K562 (cell line): ENCODE data around the gene TRPM4. TPM values are rescaled to one million over a fixed set of nuclear protein-coding genes. Genes with fewer than 3 reads are reported as not detected.

Experiments used
- ATAC-seq: fragments of 200-7000 bp; cut with Tn5 transposase; 3 replicates; pipeline ENCODE4 v1.9.1; 2020; ENCODE audit warnings: moderate library complexity
- BruUV-seq: library from RNA; stranded (reverse); fragments of 400-500 nt; replicated peaks from 2 replicates; lab custom pipeline; 2021; lab: Mats Ljungman, UMichigan
- CTCF ChIA-PET: fragments of 300-600 bp; formaldehyde crosslinking; extraction: SDS; loops from one replicate; lab custom pipeline; 2021; ENCODE audit warnings: low intra/inter-chr PET ratio; lab: Yijun Ruan, JAX
- POLR2A ChIA-PET: fragments of 300-600, 350-650 bp; sonication (Branson Sonifier 250); formaldehyde crosslinking; extraction: SDS; loops from one replicate; lab custom pipeline; 2021; ENCODE audit warnings: antibody characterized with exemption, inconsistent platforms; lab: Yijun Ruan, JAX
- DNase-seq, 4 experiments: peaks; one replicate each; pipeline versions ENCODE4 v3.0.0 to v3.0.0-alpha.2; 2011 to 2018; ENCODE audit warnings: low spot score in 3 of 4, mixed read lengths in 3 of 4; ENCODE audit errors: extremely low read depth in 1 of 4
- FAIRE-seq: peaks from 2 replicates; lab custom pipeline; 2011; peaks lifted over from hg19 to GRCh38; lab: Jason Lieb, UNC
- H2AFZ ChIP-seq: 2 replicates; pipeline ENCODE4 v1.6.0; 2011; ENCODE audit warnings: low read depth, low read length, control low read depth, inconsistent platforms
- H3K27ac ChIP-seq: fragments of 200-600 bp; 3 replicates; pipeline ENCODE4 v1.8.0; 2011; ENCODE audit warnings: low read depth, mild to moderate bottlenecking, control low read depth, inconsistent platforms, low read length, moderate library complexity, mixed read lengths; ENCODE audit errors: extremely low read depth
- H3K27me3 ChIP-seq, 2 experiments: fragments of 300-600 bp in 1 of 2; 2 replicates in 1 of 2; 3 replicates in 1 of 2; pipeline versions ENCODE4 v1.6.0 to v1.8.0; 2011; ENCODE audit warnings: inconsistent platforms in 2 of 2, low read length in 2 of 2, mild to moderate bottlenecking in 1 of 2, mixed read lengths in 1 of 2, moderate library complexity in 1 of 2; ENCODE audit not compliant: control insufficient read depth in 2 of 2, insufficient read depth in 2 of 2
- H3K36me3 ChIP-seq: fragments of 300-600 bp; 3 replicates; pipeline ENCODE4 v1.8.0; 2011; ENCODE audit warnings: mild to moderate bottlenecking, low read length, inconsistent platforms; ENCODE audit not compliant: control insufficient read depth, insufficient read depth
- H3K4me1 ChIP-seq, 2 experiments: fragments of 200-600 bp in 1 of 2; replicated peaks in 1 of 2; 2 replicates in 1 of 2; 3 replicates in 1 of 2; pipeline versions ENCODE4 v1.5.1 to v1.8.0; 2011; ENCODE audit warnings: inconsistent platforms in 2 of 2, low read length in 2 of 2, mild to moderate bottlenecking in 1 of 2, mixed read lengths in 1 of 2, moderate library complexity in 1 of 2; ENCODE audit not compliant: control insufficient read depth in 2 of 2, insufficient read depth in 2 of 2
- H3K4me2 ChIP-seq: 2 replicates; pipeline ENCODE4 v1.6.1; 2011; ENCODE audit warnings: low read length, control low read depth, inconsistent platforms, mixed read lengths; ENCODE audit not compliant: insufficient read depth
- H3K4me3 ChIP-seq: fragments of 200-600 bp; sonication (generic), shearing (Covaris generic); 2 replicates; pipeline ENCODE4 v1.5.1; 2016; ENCODE audit warnings: control low read depth, inconsistent platforms
- H3K79me2 ChIP-seq: fragments of 200-600 bp; 3 replicates; pipeline ENCODE4 v1.8.0; 2011; ENCODE audit warnings: low read length, inconsistent platforms; ENCODE audit not compliant: control insufficient read depth, insufficient read depth
- H3K9ac ChIP-seq, 2 experiments: 2 replicates each; pipeline versions ENCODE4 v1.6.0 to v1.6.1; 2011; ENCODE audit warnings: low read depth in 2 of 2, low read length in 2 of 2, control low read depth in 1 of 2, inconsistent platforms in 1 of 2, mild to moderate bottlenecking in 1 of 2, mixed read lengths in 1 of 2; ENCODE audit not compliant: insufficient read depth in 1 of 2
- H3K9me1 ChIP-seq: one replicate; pipeline ENCODE4 v1.6.0; 2011; ENCODE audit warnings: inconsistent platforms, mild to moderate bottlenecking, low read length, moderate library complexity; ENCODE audit not compliant: control insufficient read depth, insufficient read depth
- H3K9me3 ChIP-seq: replicated peaks from 2 replicates; pipeline ENCODE4 v1.5.1; 2011; ENCODE audit warnings: low read depth, low read length, inconsistent platforms; ENCODE audit not compliant: control insufficient read depth, insufficient read depth
- H4K20me1 ChIP-seq: replicated peaks from 2 replicates; pipeline ENCODE4 v1.6.1; 2011; ENCODE audit warnings: low read length, inconsistent platforms, mixed read lengths; ENCODE audit not compliant: control insufficient read depth, insufficient read depth
- E2F6 ChIP-seq, 2 experiments: IDR thresholded peaks; 2 replicates each; pipeline ENCODE4 v1.6.1; 2011; ENCODE audit warnings: borderline replicate concordance in 1 of 2, control low read depth in 1 of 2, low read depth in 1 of 2, low read length in 1 of 2, mild to moderate bottlenecking in 1 of 2, mixed read lengths in 1 of 2, moderate library complexity in 1 of 2; ENCODE audit not compliant: insufficient read depth in 1 of 2, insufficient read length in 1 of 2, poor library complexity in 1 of 2, severe bottlenecking in 1 of 2; ENCODE audit errors: extremely low read depth in 1 of 2
- GABPB1 ChIP-seq: sonication (generic); formaldehyde crosslinking; IDR thresholded peaks from 2 replicates; pipeline ENCODE4 v1.8.0; 2022; ENCODE audit warnings: mild to moderate bottlenecking, missing genetic modification reagents
- HDAC8 ChIP-seq: fragments of 450-650 bp; IDR thresholded peaks from 2 replicates; pipeline ENCODE4 v1.6.1; 2016; ENCODE audit warnings: mild to moderate bottlenecking, missing genetic modification characterization, moderate library complexity, missing compliant biosample characterization
- KDM1A ChIP-seq, 2 experiments: fragments of 450-650 bp; IDR thresholded peaks; 2 replicates each; pipeline ENCODE4 v1.6.1; 2016; ENCODE audit warnings: mild to moderate bottlenecking in 2 of 2
- MAX ChIP-seq: sonication (generic); formaldehyde crosslinking; IDR thresholded peaks from 2 replicates; pipeline ENCODE4 v1.9.0; 2022; ENCODE audit warnings: mild to moderate bottlenecking, missing genetic modification reagents
- PML ChIP-seq: IDR thresholded peaks from 2 replicates; pipeline ENCODE4 v1.6.1; 2012; ENCODE audit warnings: low read length, inconsistent platforms
- RFX1 ChIP-seq: fragments of 450-650 bp; IDR thresholded peaks from 2 replicates; pipeline ENCODE4 v1.6.1; 2016; ENCODE audit warnings: mild to moderate bottlenecking, moderate library complexity
- SMARCA4 ChIP-seq: fragments of 450-650 bp; IDR thresholded peaks from 2 replicates; pipeline ENCODE4 v1.6.1; 2016
- SRSF9 ChIP-seq: fragments of 200-400 bp; formaldehyde crosslinking; IDR thresholded peaks from 2 replicates; pipeline ENCODE4 v1.6.1; 2017; ENCODE audit warnings: low read depth, low read length, borderline replicate concordance
- TCF7L2 ChIP-seq: fragments of 150-350 bp; IDR thresholded peaks from 2 replicates; pipeline ENCODE4 v1.6.1; 2016; ENCODE audit warnings: low read depth, mild to moderate bottlenecking, low read length, moderate library complexity
- ZC3H4 ChIP-seq: sonication (generic); formaldehyde crosslinking; IDR thresholded peaks from 2 replicates; pipeline ENCODE4 v1.9.0; 2021; ENCODE audit warnings: missing genetic modification reagents, borderline replicate concordance
- ZNF263 ChIP-seq: sonication (generic); formaldehyde crosslinking; IDR thresholded peaks from 2 replicates; pipeline ENCODE4 v1.8.0; 2022; ENCODE audit warnings: mild to moderate bottlenecking, missing genetic modification reagents, borderline replicate concordance
- ZNF75A ChIP-seq: fragments of 450-650 bp; formaldehyde crosslinking; IDR thresholded peaks from 2 replicates; pipeline ENCODE4 v1.4.0; 2020; ENCODE audit warnings: mild to moderate bottlenecking
- WGBS: fragments of 100-300 bp; shearing (Covaris generic); methylation state at CpG from one replicate; pipeline ENCODE4 v1.1.6; 2016; ENCODE audit warnings: low coverage, mixed read lengths; ENCODE audit not compliant: insufficient coverage; ENCODE audit errors: missing lambda C conversion rate; 5-methylcytosine and 5-hydroxymethylcytosine counted together
- in situ Hi-C: fragments of 300-500 bp; cut with MboI; formaldehyde crosslinking; loops from 4 replicates; pipeline ENCODE4 v1.15.0; 2018; ENCODE audit warnings: inconsistent platforms, mixed read lengths
- intact Hi-C: fragments of 100-400 bp; cut with micrococcal nuclease; formaldehyde crosslinking; loops from 2 replicates; pipeline ENCODE4 v1.14.2; 2022
- polyA plus RNA-seq, 8 experiments: library from polyadenylated mRNA; depleted of rRNA in 4 of 8; stranded (reverse) in 5 of 8; unstranded in 3 of 8; fragments of >200 nt; fragmentation: Nextera tagmentation in 2 of 8; fragmentation: Illumina TruSeq in 1 of 8; extraction: Ambion mirVana in 2 of 8; extraction: Trizol in 1 of 8; gene quantifications; 2 replicates each; pipeline versions ENCODE4 v1.2.1 to v1.2.3, GENCODE V29; 2011 to 2014; ENCODE audit warnings: inconsistent platforms in 1 of 8, missing spikeins in 1 of 8
- total RNA-seq, 7 experiments: library from RNA; depleted of rRNA in 6 of 7; stranded (reverse); fragments of >200 nt in 6 of 7; fragmentation: Illumina TruSeq in 2 of 7; extraction: Trizol in 2 of 7; gene quantifications; 2 replicates each; pipeline versions ENCODE4 v1.2.1 to v1.2.3, GENCODE V29; 2011 to 2021; ENCODE audit warnings: low replicate concordance in 1 of 7
- TF ChIP-seq, protein P1 (sequence below): sonication (generic); formaldehyde crosslinking; IDR thresholded peaks from 2 replicates; pipeline ENCODE4 v1.8.0; 2022; ENCODE audit warnings: mild to moderate bottlenecking, missing genetic modification reagents
- TF ChIP-seq, protein P2 (sequence below), 2 experiments: fragments of 150-350 bp in 1 of 2; IDR thresholded peaks; 2 replicates each; pipeline ENCODE4 v1.6.1; 2012 to 2016; ENCODE audit warnings: low read depth in 2 of 2, low read length in 2 of 2, mild to moderate bottlenecking in 1 of 2, moderate library complexity in 1 of 2

TRPM4 gene
- total and polyA plus RNA-seq, 9 of the 15 experiments (the other 6 are each of a cell fraction or from before 2014, with no cell fraction given), result 6.5 to 45.4 (median 15.2) TPM

DNA sequence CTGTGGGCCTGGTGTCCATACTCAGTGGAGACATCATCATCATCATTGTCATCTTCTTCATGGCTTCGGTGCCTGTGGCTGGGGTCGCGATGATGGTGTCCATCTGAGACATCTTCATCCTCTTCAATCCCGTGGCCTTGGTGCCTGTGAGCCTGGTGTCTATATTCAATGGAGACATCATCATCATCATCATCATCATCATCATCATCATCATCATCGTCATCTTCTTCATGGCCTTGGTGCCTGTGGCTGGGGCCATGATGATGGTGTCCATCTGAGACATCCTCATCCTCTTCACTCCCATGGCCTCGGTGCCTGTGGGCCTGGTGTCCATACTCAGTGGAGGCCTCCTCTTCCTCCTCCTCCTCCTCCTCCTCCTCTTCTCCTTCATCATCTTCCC is 3.3 kb upstream of the TRPM4 start:
- DNase-seq (no peak), ATAC-seq (no peak), FAIRE-seq (no peak)
- POLR2A ChIA-PET, result interaction anchor here (0.7 to 1.9 kb wide), 8 partner anchors 8 to 829 kb away, joined by 3 to 7 read pairs (median 4); partner anchors contain the start of gene EMP3
- peaks cover 49 to 84% of the 10 kb centered on the region in 2 experiments for H3K4me1 ChIP-seq
- intact Hi-C loops (loop anchor here (5.0 to 10.0 kb wide), 3 partner anchors 159 to 822 kb away; partner anchors contain the start of genes GYS1, RUVBL2 and SLC17A7), in situ Hi-C loops (no loop called here)
- H3K9me1 ChIP-seq, result no peaks in the 10 kb centered on the region
- CTCF ChIA-PET, result no interaction called here
- H3K27ac ChIP-seq, result no peak overlapping the region; the same call in 2 of the 3 replicates
- H3K4me2 ChIP-seq, result peak overlapping the region; percentile 89
- H3K79me2 ChIP-seq, result peaks cover 44% of the 10 kb centered on the region
- H3K27me3 ChIP-seq, result no peaks in the 10 kb centered on the region
- H4K20me1 ChIP-seq, result peaks cover 5% of the 10 kb centered on the region; the same call in 1 of the 2 replicates
- H3K9ac ChIP-seq, result peak overlapping the region in 1 of 2 experiments; percentile 91; a peak in 1 of 4 replicates
- H3K36me3 ChIP-seq, result 0 out of 3 replicates have a peak, but pooled peaks cover 2% of the 10 kb centered on the region
- H3K4me3 ChIP-seq, result no peak overlapping the region
- WGBS, result 93% methylated on average over 5 of the region's 6 CpGs
- BruUV-seq, result no TSS peak
- TF ChIP-seq HDAC8 (tag) (no peak), SMARCA4 (no peak), SRSF9 (no peak), ZNF263 (CRISPR knock-in tag) (peak; percentile 64; the same call in 1 of the 2 replicates), KDM1A (IDR thresholded peaks at IDR 0.05) (peak in 1 of 2 experiments; percentile 33; a peak in 1 of 4 replicates), PML (no peak), ZNF75A (CRISPR knock-in tag) (no peak), RFX1 (no peak), ZC3H4 (CRISPR knock-in tag) (0 out of 2 replicates have a peak, but pooled peaks have one; percentile 13), GABPB1 (CRISPR knock-in tag) (0 out of 2 replicates have a peak, but pooled peaks have one; percentile 12), MAX (CRISPR knock-in tag) (peak; percentile 29), E2F6 (IDR thresholded peaks at IDR 0.05; ENCODE audit: borderline replicate concordance in 1 of 2, extremely low read depth in 1 of 2, insufficient read depth in 1 of 2, insufficient read length in 1 of 2, low read depth in 1 of 2, low read length in 1 of 2, poor library complexity in 1 of 2, severe bottlenecking in 1 of 2) (no peak), TCF7L2 (no peak)
- TF ChIP-seq, protein P1, sequence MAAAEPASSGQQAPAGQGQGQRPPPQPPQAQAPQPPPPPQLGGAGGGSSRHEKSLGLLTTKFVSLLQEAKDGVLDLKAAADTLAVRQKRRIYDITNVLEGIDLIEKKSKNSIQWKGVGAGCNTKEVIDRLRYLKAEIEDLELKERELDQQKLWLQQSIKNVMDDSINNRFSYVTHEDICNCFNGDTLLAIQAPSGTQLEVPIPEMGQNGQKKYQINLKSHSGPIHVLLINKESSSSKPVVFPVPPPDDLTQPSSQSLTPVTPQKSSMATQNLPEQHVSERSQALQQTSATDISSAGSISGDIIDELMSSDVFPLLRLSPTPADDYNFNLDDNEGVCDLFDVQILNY (CRISPR knock-in tag), result no peak
- TF ChIP-seq, protein P2, sequence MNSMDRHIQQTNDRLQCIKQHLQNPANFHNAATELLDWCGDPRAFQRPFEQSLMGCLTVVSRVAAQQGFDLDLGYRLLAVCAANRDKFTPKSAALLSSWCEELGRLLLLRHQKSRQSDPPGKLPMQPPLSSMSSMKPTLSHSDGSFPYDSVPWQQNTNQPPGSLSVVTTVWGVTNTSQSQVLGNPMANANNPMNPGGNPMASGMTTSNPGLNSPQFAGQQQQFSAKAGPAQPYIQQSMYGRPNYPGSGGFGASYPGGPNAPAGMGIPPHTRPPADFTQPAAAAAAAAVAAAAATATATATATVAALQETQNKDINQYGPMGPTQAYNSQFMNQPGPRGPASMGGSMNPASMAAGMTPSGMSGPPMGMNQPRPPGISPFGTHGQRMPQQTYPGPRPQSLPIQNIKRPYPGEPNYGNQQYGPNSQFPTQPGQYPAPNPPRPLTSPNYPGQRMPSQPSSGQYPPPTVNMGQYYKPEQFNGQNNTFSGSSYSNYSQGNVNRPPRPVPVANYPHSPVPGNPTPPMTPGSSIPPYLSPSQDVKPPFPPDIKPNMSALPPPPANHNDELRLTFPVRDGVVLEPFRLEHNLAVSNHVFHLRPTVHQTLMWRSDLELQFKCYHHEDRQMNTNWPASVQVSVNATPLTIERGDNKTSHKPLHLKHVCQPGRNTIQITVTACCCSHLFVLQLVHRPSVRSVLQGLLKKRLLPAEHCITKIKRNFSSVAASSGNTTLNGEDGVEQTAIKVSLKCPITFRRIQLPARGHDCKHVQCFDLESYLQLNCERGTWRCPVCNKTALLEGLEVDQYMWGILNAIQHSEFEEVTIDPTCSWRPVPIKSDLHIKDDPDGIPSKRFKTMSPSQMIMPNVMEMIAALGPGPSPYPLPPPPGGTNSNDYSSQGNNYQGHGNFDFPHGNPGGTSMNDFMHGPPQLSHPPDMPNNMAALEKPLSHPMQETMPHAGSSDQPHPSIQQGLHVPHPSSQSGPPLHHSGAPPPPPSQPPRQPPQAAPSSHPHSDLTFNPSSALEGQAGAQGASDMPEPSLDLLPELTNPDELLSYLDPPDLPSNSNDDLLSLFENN (IDR thresholded peaks at IDR 0.05; ENCODE audit: low read depth in 2 of 2, low read length in 2 of 2), result no peak
- TF ChIP-seq, all 486 proteins: peak for 5
- Histone ChIP-seq H2AFZ (no peak overlapping the region), H3K9me3 (no peaks in the 10 kb centered on the region)
